Loucy (cell line): ENCODE measurements around the gene FTCD.

Experiments
- H2AFZ ChIP-seq: fragments of 200-600 bp; sonication (generic); 2 replicates; pipeline ENCODE4 v1.6.0; 2016; ENCODE audit warnings: antibody characterized with exemption, mild to moderate bottlenecking, low read length, moderate library complexity
- H3F3A ChIP-seq: fragments of 200-600 bp; 2 replicates; pipeline ENCODE4 v1.6.0; 2016; ENCODE audit warnings: antibody characterized with exemption, low read depth, mild to moderate bottlenecking
- H3K27me3 ChIP-seq: fragments of 200-600 bp; sonication (generic); 2 replicates; pipeline ENCODE4 v1.6.1; 2014; ENCODE audit warnings: low read length, mild to moderate bottlenecking; ENCODE audit not compliant: insufficient read depth, poor library complexity, severe bottlenecking
- H3K36me3 ChIP-seq: fragments of 200-600 bp; sonication (generic); 2 replicates; pipeline ENCODE4 v1.6.1; 2016; ENCODE audit warnings: low read length; ENCODE audit not compliant: insufficient read depth
- H3K4me1 ChIP-seq: fragments of 200-600 bp; sonication (generic); 2 replicates; pipeline ENCODE4 v1.5.1; 2014; ENCODE audit warnings: low read length, mild to moderate bottlenecking; ENCODE audit not compliant: insufficient read depth, poor library complexity, severe bottlenecking
- H3K4me2 ChIP-seq: fragments of 200-600 bp; sonication (generic); 2 replicates; pipeline ENCODE4 v1.6.0; 2014; ENCODE audit warnings: antibody characterized with exemption, low read length, low read depth, mild to moderate bottlenecking; ENCODE audit not compliant: poor library complexity, severe bottlenecking
- H3K4me3 ChIP-seq: fragments of 200-600 bp; sonication (generic); 2 replicates; pipeline ENCODE4 v1.5.1; 2014; ENCODE audit warnings: low read length, mild to moderate bottlenecking, mixed read lengths; ENCODE audit not compliant: poor library complexity, severe bottlenecking
- H3K79me2 ChIP-seq: fragments of 200-600 bp; sonication (generic); 2 replicates; pipeline ENCODE4 v1.6.1; 2014; ENCODE audit warnings: low read length; ENCODE audit not compliant: insufficient read depth
- H3K9ac ChIP-seq: fragments of 200-600 bp; sonication (generic); 2 replicates; pipeline ENCODE4 v1.6.0; 2014; ENCODE audit warnings: mild to moderate bottlenecking, low read depth, low read length, moderate library complexity; ENCODE audit not compliant: poor library complexity, severe bottlenecking
- H3K9me2 ChIP-seq: fragments of 200-600 bp; sonication (generic); replicated peaks from 2 replicates; pipeline ENCODE4 v1.6.1; 2016; ENCODE audit warnings: low read depth, low read length, mixed read lengths
- H3K9me3 ChIP-seq: fragments of 200-600 bp; sonication (generic); 2 replicates; pipeline ENCODE4 v1.6.1; 2014; ENCODE audit warnings: mild to moderate bottlenecking, antibody characterized with exemption, low read length, low read depth; ENCODE audit not compliant: insufficient read depth
- H4K20me1 ChIP-seq: fragments of 200-600 bp; sonication (generic); 2 replicates; pipeline ENCODE4 v1.6.0; 2014; ENCODE audit warnings: antibody characterized with exemption, low read length, mild to moderate bottlenecking; ENCODE audit not compliant: insufficient read depth, poor library complexity, severe bottlenecking
- CTCF ChIP-seq: fragments of 200-600 bp; sonication (generic); conservative IDR thresholded peaks from 2 replicates; pipeline ENCODE4 v1.5.1; 2014; ENCODE audit warnings: mild to moderate bottlenecking, antibody characterized with exemption, low read length
- EZH2phosphoT487 ChIP-seq: fragments of 200-600 bp; IDR thresholded peaks from 2 replicates; pipeline ENCODE4 v1.6.1; 2018; ENCODE audit warnings: antibody characterized with exemption, mild to moderate bottlenecking, moderate library complexity, borderline replicate concordance

The FTCD gene

GRCh38 chr21:46193829-46194373 is 38.5 kb upstream of the FTCD start:
- Histone ChIP-seq H3K4me1 (no peaks in the 10 kb centered on the region), H2AFZ (no peak overlapping the region), H3K9me3 (no peaks in the 10 kb centered on the region), H3K4me2 (no peak overlapping the region), H3K9me2 (no peaks in the 10 kb centered on the region), H3K9ac (no peak overlapping the region), H3F3A (no peaks in the 10 kb centered on the region), H4K20me1 (no peaks in the 10 kb centered on the region), H3K27me3 (no peaks in the 10 kb centered on the region), H3K4me3 (no peak overlapping the region), H3K36me3 (peaks cover 81% of the 10 kb centered on the region; the same call in 1 of the 2 replicates), H3K79me2 (no peaks in the 10 kb centered on the region)
- TF ChIP-seq CTCF (no peak), EZH2phosphoT487 (no peak)

- Histone ChIP-seq H3K4me1 (no peaks in the 10 kb centered on the region), H2AFZ (no peak overlapping the region), H4K20me1 (no peaks in the 10 kb centered on the region), H3K36me3 (peaks cover 68% of the 10 kb centered on the region; the same call in 1 of the 2 replicates), H3K4me2 (no peak overlapping the region), H3K4me3 (no peak overlapping the region), H3K9me3 (no peaks in the 10 kb centered on the region), H3K9me2 (no peaks in the 10 kb centered on the region), H3F3A (no peaks in the 10 kb centered on the region), H3K79me2 (no peaks in the 10 kb centered on the region), H3K27me3 (no peaks in the 10 kb centered on the region), H3K9ac (no peak overlapping the region)
- TF ChIP-seq CTCF (no peak), EZH2phosphoT487 (no peak)
Measured at GRCh38 chr21:46191686-46192575, 36.6 kb upstream of the FTCD start.

DNA sequence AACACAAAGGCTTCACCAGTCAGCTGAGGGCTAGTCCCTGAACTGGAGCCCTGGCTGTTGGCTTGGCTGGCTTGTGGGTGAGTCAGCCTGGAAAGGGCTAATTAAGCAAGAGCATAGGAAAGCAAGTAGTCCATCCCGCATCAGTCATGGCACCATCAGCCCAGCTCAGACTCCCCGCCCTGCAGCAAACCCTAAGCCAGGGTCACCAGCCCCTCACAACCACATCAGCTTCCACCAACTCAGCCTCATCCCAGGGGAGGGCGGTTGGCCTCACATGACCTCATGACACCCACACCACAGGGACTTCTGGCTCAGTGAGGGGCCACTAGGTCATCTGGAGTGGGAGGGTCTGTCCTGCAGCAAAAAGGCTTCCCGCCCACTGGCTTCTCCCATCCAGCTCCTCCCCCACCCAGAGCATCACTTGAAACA is 35.9 kb upstream of the FTCD start:
- no peaks in the 10 kb centered on the region for H3K4me1 ChIP-seq
- no peaks in the 10 kb centered on the region for H4K20me1 ChIP-seq
- no peak overlapping the region for H3K4me2 ChIP-seq
- no peak overlapping the region for H3K4me3 ChIP-seq
- no peak overlapping the region for H2AFZ ChIP-seq
- H3K36me3 ChIP-seq = peaks cover 61% of the 10 kb centered on the region; the same call in 1 of the 2 replicates
- no peak overlapping the region for H3K9ac ChIP-seq
- no peaks in the 10 kb centered on the region for H3F3A ChIP-seq
- no peaks in the 10 kb centered on the region for H3K27me3 ChIP-seq
- H3K9me2 ChIP-seq = no peaks in the 10 kb centered on the region
- TF ChIP-seq EZH2phosphoT487 (no peak), CTCF (no peak)
- H3K9me3 ChIP-seq = no peaks in the 10 kb centered on the region
- no peaks in the 10 kb centered on the region for H3K79me2 ChIP-seq
